Measurements from ENCODE around the gene DEDD. TPM values are rescaled to one million over a fixed set of nuclear protein-coding genes. Genes with fewer than 3 reads are reported as not detected.

Gene DEDD
- total RNA-seq, 2 experiments from 2014 or later, result 35.5 to 36.6 TPM

DNA sequence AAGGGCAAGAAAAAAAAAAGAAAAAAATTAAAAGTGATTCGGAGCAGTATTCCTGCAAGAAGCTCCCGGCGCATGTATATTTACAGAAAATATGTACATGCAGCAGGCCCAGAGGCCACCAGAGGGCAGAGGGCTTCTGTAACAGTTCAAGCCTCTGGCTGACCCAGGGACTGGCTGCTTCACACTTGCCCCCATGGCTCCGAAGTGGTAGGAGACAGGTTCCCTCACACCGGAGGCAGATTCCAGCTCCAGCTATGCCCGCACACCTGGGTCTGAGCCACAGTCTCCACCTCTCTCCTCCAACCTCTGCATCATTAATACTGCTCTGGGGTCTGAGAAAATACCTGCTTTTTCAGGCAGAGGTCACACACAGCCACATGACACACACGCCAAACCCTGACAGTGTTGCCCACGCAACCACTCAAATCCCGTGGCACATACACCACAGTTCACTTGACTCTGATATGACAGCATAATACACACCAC is 60.5 kb downstream of the DEDD start:
- H3K36me3 Mint-ChIP-seq (ENCODE audit: low read depth), result peaks cover 28% of the 10 kb centered on the region
- intact Hi-C loops (cut with DNase I, micrococcal nuclease), result loop anchor here (1.0 to 2.0 kb wide), 2 partner anchors 19 to 25 kb away; no protein-coding TSS in a partner anchor
- peaks cover 2% of the 10 kb centered on the region for H3K36me3 ChIP-seq (ENCODE audit: insufficient read depth, low read length)
- peaks cover 51% of the 10 kb centered on the region for H3K4me1 Mint-ChIP-seq (ENCODE audit: low read depth)
- H3K27me3 ChIP-seq (ENCODE audit: control insufficient read depth in 1 of 2, insufficient read depth in 2 of 2, low read length in 2 of 2), result no peaks in the 10 kb centered on the region
- H3K9me3 Mint-ChIP-seq, result no peaks in the 10 kb centered on the region
- TF ChIP-seq, protein P1, sequence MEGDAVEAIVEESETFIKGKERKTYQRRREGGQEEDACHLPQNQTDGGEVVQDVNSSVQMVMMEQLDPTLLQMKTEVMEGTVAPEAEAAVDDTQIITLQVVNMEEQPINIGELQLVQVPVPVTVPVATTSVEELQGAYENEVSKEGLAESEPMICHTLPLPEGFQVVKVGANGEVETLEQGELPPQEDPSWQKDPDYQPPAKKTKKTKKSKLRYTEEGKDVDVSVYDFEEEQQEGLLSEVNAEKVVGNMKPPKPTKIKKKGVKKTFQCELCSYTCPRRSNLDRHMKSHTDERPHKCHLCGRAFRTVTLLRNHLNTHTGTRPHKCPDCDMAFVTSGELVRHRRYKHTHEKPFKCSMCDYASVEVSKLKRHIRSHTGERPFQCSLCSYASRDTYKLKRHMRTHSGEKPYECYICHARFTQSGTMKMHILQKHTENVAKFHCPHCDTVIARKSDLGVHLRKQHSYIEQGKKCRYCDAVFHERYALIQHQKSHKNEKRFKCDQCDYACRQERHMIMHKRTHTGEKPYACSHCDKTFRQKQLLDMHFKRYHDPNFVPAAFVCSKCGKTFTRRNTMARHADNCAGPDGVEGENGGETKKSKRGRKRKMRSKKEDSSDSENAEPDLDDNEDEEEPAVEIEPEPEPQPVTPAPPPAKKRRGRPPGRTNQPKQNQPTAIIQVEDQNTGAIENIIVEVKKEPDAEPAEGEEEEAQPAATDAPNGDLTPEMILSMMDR (IDR thresholded peaks at IDR 0.05), result peak; percentile 59
- peak overlapping the region; percentile 90 for H3K27ac Mint-ChIP-seq
- peak in 13 of 14 experiments; percentile 29 to 78 (median 42) for DNase-seq
- no peak overlapping the region for H3K4me3 ChIP-seq (ENCODE audit: low read length)
- POLR2A ChIA-PET, result interaction anchor here (1.1 to 8.2 kb wide), 5 partner anchors 11 to 61 kb away, joined by 3 to 295 read pairs (median 20); partner anchors contain the start of genes F11R, KLHDC9 and USF1
- no peaks in the 10 kb centered on the region for H3K27me3 Mint-ChIP-seq
- no peak overlapping the region for H3K4me3 Mint-ChIP-seq
- no peaks in the 10 kb centered on the region for H3K9me3 ChIP-seq (ENCODE audit: control insufficient read depth in 1 of 2, insufficient read depth in 1 of 2, low read length in 2 of 2)
- no peak for ATAC-seq (ENCODE audit: poor library complexity)
- peaks cover 45% of the 10 kb centered on the region for H3K4me1 ChIP-seq (ENCODE audit: insufficient read depth, low read length)
- CTCF ChIA-PET, result interaction anchor here (0.6 to 3.3 kb wide), 16 partner anchors 17 to 295 kb away, joined by 3 to 36 read pairs (median 4); partner anchors contain the start of genes CFAP126, F11R, KLHDC9 and NIT1
- no peak overlapping the region for H3K27ac ChIP-seq (ENCODE audit: low read depth in 1 of 2, low read length in 2 of 2)

Other genes starting within 250 kb of the DEDD start
- gene ITLN1, start 247.5 kb downstream of the DEDD start, total RNA-seq, result not detected
- gene ITLN2, start 177.9 kb downstream of the DEDD start, total RNA-seq, result not detected
- gene F11R, start 111.5 kb downstream of the DEDD start, total RNA-seq, result 10 to 100 TPM; 15.2 to 16.2 TPM
- gene TSTD1, start 93.7 kb downstream of the DEDD start, total RNA-seq, result 10 to 100 TPM; 38.0 to 40.3 TPM
- 10 to 100 TPM; 93.5 to 99.1 TPM for gene USF1, start 86.7 kb downstream of the DEDD start, total RNA-seq
- 10 to 100 TPM; 76.6 to 78.9 TPM for gene ARHGAP30, start 62.8 kb downstream of the DEDD start, total RNA-seq
- under 1 TPM; 0.22 TPM for gene NECTIN4, start 43.1 kb downstream of the DEDD start, total RNA-seq
- under 1 TPM in 1 of 2 experiments, not detected in 1; 0.41 TPM for gene KLHDC9, start 34.3 kb downstream of the DEDD start, total RNA-seq
- 10 to 100 TPM; 46.2 to 57.7 TPM for gene PFDN2, start 14.6 kb downstream of the DEDD start, total RNA-seq
- gene NIT1, start 14.6 kb downstream of the DEDD start, total RNA-seq, result 10 to 100 TPM; 15.9 to 18.0 TPM
- gene UFC1, start 21.3 kb upstream of the DEDD start, total RNA-seq, result 10 to 100 TPM; 96.6 to 97.8 TPM
- 10 to 100 TPM; 44.4 to 45.6 TPM for gene USP21, start 26.8 kb upstream of the DEDD start, total RNA-seq
- gene PPOX, start 33.8 kb upstream of the DEDD start, total RNA-seq, result 10 to 100 TPM; 28.6 to 31.5 TPM
- gene B4GALT3, start 44.8 kb upstream of the DEDD start, total RNA-seq, result 10 to 100 TPM; 40.8 to 44.3 TPM
- under 1 TPM; 0.28 to 0.60 TPM for gene ADAMTS4, start 66.4 kb upstream of the DEDD start, total RNA-seq
- 10 to 100 TPM; 49.9 to 55.7 TPM for gene NDUFS2, start 69.7 kb upstream of the DEDD start, total RNA-seq
- gene FCER1G, start 82.6 kb upstream of the DEDD start, total RNA-seq, result 1 to 10 TPM; 2.0 TPM
- gene APOA2, start 91.0 kb upstream of the DEDD start, total RNA-seq, result not detected
- gene TOMM40L, start 93.4 kb upstream of the DEDD start, total RNA-seq, result 1 to 10 TPM; 3.2 to 4.1 TPM
- gene NR1I3, start 105.5 kb upstream of the DEDD start, total RNA-seq, result not detected
- not detected for gene PCP4L1, start 126.1 kb upstream of the DEDD start, total RNA-seq
- 1 to 10 TPM; 3.1 to 3.2 TPM for gene MPZ, start 177.3 kb upstream of the DEDD start, total RNA-seq
- 10 to 100 TPM; 33.0 to 37.2 TPM for gene SDHC, start 181.7 kb upstream of the DEDD start, total RNA-seq
- not detected for gene CFAP126, start 235.2 kb upstream of the DEDD start, total RNA-seq

All from CD4-positive, alpha-beta T cell (primary cell).